DOHH2 (cell line): ENCODE data around the gene PPT2.
A peak's percentile ranks its signal among the peaks of the same experiment; 100 is the strongest.

ENCODE experiments used
- H3F3A ChIP-seq: fragments of 200-600 bp; sonication (generic), shearing (Covaris generic); 2 replicates; pipeline ENCODE4 v1.6.0; 2016; ENCODE audit warnings: antibody characterized with exemption, mild to moderate bottlenecking; ENCODE audit not compliant: control insufficient read depth, insufficient read depth
- H3K27ac ChIP-seq: fragments of 200-600 bp; sonication (generic); 2 replicates; pipeline ENCODE4 v1.5.1; 2014; ENCODE audit warnings: low read depth, mild to moderate bottlenecking, low read length, moderate library complexity
- H3K27me3 ChIP-seq: fragments of 200-600 bp; sonication (generic); 2 replicates; pipeline ENCODE4 v1.6.1; 2014; ENCODE audit warnings: mild to moderate bottlenecking, low read length, mixed read lengths; ENCODE audit not compliant: control insufficient read depth
- H3K36me3 ChIP-seq: fragments of 200-600 bp; sonication (generic); 2 replicates; pipeline ENCODE4 v1.6.1; 2014; ENCODE audit warnings: mild to moderate bottlenecking, low read length, moderate library complexity, mixed read lengths; ENCODE audit not compliant: control insufficient read depth
- H3K4me1 ChIP-seq: fragments of 200-600 bp; sonication (generic); 2 replicates; pipeline ENCODE4 v1.6.1; 2014; ENCODE audit warnings: mild to moderate bottlenecking, low read length, mixed read lengths; ENCODE audit not compliant: control insufficient read depth
- H3K4me2 ChIP-seq: fragments of 200-600 bp; sonication (generic); 2 replicates; pipeline ENCODE4 v1.6.0; 2014; ENCODE audit warnings: mild to moderate bottlenecking, low read length, moderate library complexity
- H3K4me3 ChIP-seq: fragments of 200-600 bp; sonication (generic); 2 replicates; pipeline ENCODE4 v1.5.1; 2014; ENCODE audit warnings: mild to moderate bottlenecking, low read length, mixed read lengths
- H3K79me2 ChIP-seq: fragments of 200-600 bp; sonication (generic); 2 replicates; pipeline ENCODE4 v1.6.1; 2014; ENCODE audit warnings: mild to moderate bottlenecking, low read length, mixed read lengths; ENCODE audit not compliant: control insufficient read depth
- H3K9me2 ChIP-seq: fragments of 200-600 bp; sonication (generic); replicated peaks from 2 replicates; pipeline ENCODE4 v1.6.1; 2014; ENCODE audit warnings: mild to moderate bottlenecking, low read length, mixed read lengths; ENCODE audit not compliant: control insufficient read depth
- H3K9me3 ChIP-seq: fragments of 200-600 bp; sonication (generic); 2 replicates; pipeline ENCODE4 v1.6.1; 2014; ENCODE audit warnings: antibody characterized with exemption, low read length, mixed read lengths; ENCODE audit not compliant: control insufficient read depth, insufficient read depth
- H4K20me1 ChIP-seq: fragments of 200-600 bp; sonication (generic); 2 replicates; pipeline ENCODE4 v1.6.0; 2014; ENCODE audit warnings: low read depth, mild to moderate bottlenecking, antibody characterized with exemption, low read length, moderate library complexity; ENCODE audit not compliant: control insufficient read depth, insufficient read depth
- CTCF ChIP-seq: fragments of 200-600 bp; sonication (generic); IDR thresholded peaks from one replicate; pipeline ENCODE4 v1.5.1; 2014; ENCODE audit warnings: antibody characterized with exemption, mild to moderate bottlenecking, low read depth, low read length; ENCODE audit not compliant: poor library complexity, severe bottlenecking
- EZH2phosphoT487 ChIP-seq: fragments of 200-600 bp; sonication (generic); IDR thresholded peaks from 2 replicates; pipeline ENCODE4 v1.6.1; 2017; ENCODE audit warnings: borderline replicate concordance, mild to moderate bottlenecking, antibody characterized with exemption, low read length, moderate library complexity, mixed read lengths

PPT2 gene

GRCh38 chr6:32194388-32194787, 40.4 kb downstream of the PPT2 start:
- H3K36me3 ChIP-seq, result peaks cover 17% of the 10 kb centered on the region
- no peaks in the 10 kb centered on the region for H3K9me3 ChIP-seq
- no peaks in the 10 kb centered on the region for H3K27me3 ChIP-seq
- peaks cover 65% of the 10 kb centered on the region for H3K4me1 ChIP-seq
- peak overlapping the region; percentile 100 for H3K4me2 ChIP-seq
- TF ChIP-seq CTCF, result no peak
- TF ChIP-seq EZH2phosphoT487, result no peak
- peaks cover 29% of the 10 kb centered on the region for H3F3A ChIP-seq
- no peaks in the 10 kb centered on the region for H4K20me1 ChIP-seq
- H3K9me2 ChIP-seq, result no peaks in the 10 kb centered on the region
- peak overlapping the region; percentile 80 for H3K27ac ChIP-seq
- H3K4me3 ChIP-seq, result peak overlapping the region; percentile 97
- peaks cover 37% of the 10 kb centered on the region for H3K79me2 ChIP-seq

GRCh38 chr6:32194825-32195651, 41.1 kb downstream of the PPT2 start:
- peaks cover 17% of the 10 kb centered on the region for H3K36me3 ChIP-seq
- peak overlapping the region; percentile 80 for H3K27ac ChIP-seq
- peak overlapping the region; percentile 100 for H3K4me2 ChIP-seq
- H3K4me3 ChIP-seq, result peak overlapping the region; percentile 97
- H3K9me3 ChIP-seq, result no peaks in the 10 kb centered on the region
- H3K4me1 ChIP-seq, result peaks cover 65% of the 10 kb centered on the region
- no peaks in the 10 kb centered on the region for H3K27me3 ChIP-seq
- TF ChIP-seq CTCF (peak; percentile 74), EZH2phosphoT487 (no peak)
- H3F3A ChIP-seq, result peaks cover 29% of the 10 kb centered on the region
- H4K20me1 ChIP-seq, result no peaks in the 10 kb centered on the region
- H3K79me2 ChIP-seq, result peaks cover 32% of the 10 kb centered on the region
- H3K9me2 ChIP-seq, result no peaks in the 10 kb centered on the region

- no peaks in the 10 kb centered on the region for H3K9me2 ChIP-seq
- H3K36me3 ChIP-seq, result peaks cover 17% of the 10 kb centered on the region
- H3K4me2 ChIP-seq, result peak overlapping the region; percentile 100
- no peaks in the 10 kb centered on the region for H4K20me1 ChIP-seq
- peak overlapping the region; percentile 85 for H3K27ac ChIP-seq
- H3F3A ChIP-seq, result peaks cover 29% of the 10 kb centered on the region
- H3K4me3 ChIP-seq, result peak overlapping the region; percentile 97
- H3K79me2 ChIP-seq, result peaks cover 28% of the 10 kb centered on the region
- TF ChIP-seq CTCF (no peak), EZH2phosphoT487 (no peak)
- peaks cover 62% of the 10 kb centered on the region for H3K4me1 ChIP-seq
- H3K9me3 ChIP-seq, result no peaks in the 10 kb centered on the region
- H3K27me3 ChIP-seq, result no peaks in the 10 kb centered on the region
Observed at GRCh38 chr6:32195652-32195901, 41.6 kb downstream of the PPT2 start.
